PFSK-1 (cell line): Measurements from ENCODE around the gene MS4A3.

Source experiments
- FOXP2 ChIP-seq: optimal IDR thresholded peaks from 2 replicates; pipeline ENCODE3; 2011; ENCODE audit warnings: borderline replicate concordance, control low read depth, inconsistent platforms; ENCODE audit not compliant: insufficient read depth; ENCODE audit errors: extremely low read length, extremely low read depth
- POLR2AphosphoS5 ChIP-seq: IDR thresholded peaks from 2 replicates; pipeline ENCODE4 v1.6.1; 2012; ENCODE audit warnings: low read depth, mild to moderate bottlenecking, control low read depth, low read length, moderate library complexity
- REST ChIP-seq, 2 experiments: IDR thresholded peaks; 2 replicates each; pipeline versions ENCODE4 v1.6.1 to v1.8.0; 2011 to 2012; ENCODE audit warnings: low read depth in 2 of 2, low read length in 2 of 2, control low read depth in 1 of 2, inconsistent platforms in 1 of 2, mild to moderate bottlenecking in 1 of 2, moderate library complexity in 1 of 2; ENCODE audit not compliant: insufficient read depth in 1 of 2
- SIN3A ChIP-seq: IDR thresholded peaks from 2 replicates; pipeline ENCODE4 v1.6.1; 2012; ENCODE audit warnings: mild to moderate bottlenecking, low read length, moderate library complexity, borderline replicate concordance; ENCODE audit not compliant: insufficient read depth
- TAF1 ChIP-seq: IDR thresholded peaks from 2 replicates; pipeline ENCODE4 v1.6.1; 2012; ENCODE audit warnings: low read length, control low read depth, borderline replicate concordance; ENCODE audit not compliant: insufficient read depth

Gene MS4A3

GRCh38 chr11:60077216-60077817 lies 20.9 kb downstream of the MS4A3 start:
- TF ChIP-seq REST (IDR thresholded peaks at IDR 0.05; ENCODE audit: insufficient read depth in 1 of 2, low read depth in 2 of 2, low read length in 2 of 2) (no peak), FOXP2 (no peak), POLR2AphosphoS5 (no peak), TAF1 (no peak), SIN3A (no peak)

- TF ChIP-seq TAF1 (no peak), REST (IDR thresholded peaks at IDR 0.05; ENCODE audit: insufficient read depth in 1 of 2, low read depth in 2 of 2, low read length in 2 of 2) (no peak)
These were observed 21.5 kb downstream of the MS4A3 start for GRCh38 chr11:60077981-60078380.

GRCh38 chr11:60078745-60079144 lies 22.3 kb downstream of the MS4A3 start:
- TF ChIP-seq TAF1, result no peak
- TF ChIP-seq POLR2AphosphoS5, result no peak
- TF ChIP-seq SIN3A, result no peak
- no peak for TF ChIP-seq REST (IDR thresholded peaks at IDR 0.05; ENCODE audit: insufficient read depth in 1 of 2, low read depth in 2 of 2, low read length in 2 of 2)
- TF ChIP-seq FOXP2, result no peak

DNA sequence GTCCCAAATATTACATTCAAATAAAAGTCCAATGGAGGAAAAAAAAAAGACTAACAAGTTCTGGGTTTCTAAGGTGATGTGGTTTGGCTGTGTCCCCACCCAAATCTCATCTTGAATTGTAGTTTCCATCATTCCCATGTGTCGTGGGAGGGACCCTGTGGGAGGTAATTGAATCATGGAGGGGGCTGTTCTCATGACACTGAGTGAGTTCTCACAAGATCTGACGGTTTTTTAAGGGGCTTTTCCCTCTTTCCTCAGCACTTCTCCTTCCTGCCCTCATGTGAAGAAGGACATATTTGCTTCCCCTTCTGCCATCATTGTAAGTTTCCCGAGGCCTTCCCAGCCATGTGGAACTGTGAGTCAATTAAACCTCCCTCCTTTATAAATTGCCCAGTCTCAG lies 24.1 kb downstream of the MS4A3 start:
- TF ChIP-seq TAF1 (no peak), FOXP2 (no peak), REST (IDR thresholded peaks at IDR 0.05; ENCODE audit: insufficient read depth in 1 of 2, low read depth in 2 of 2, low read length in 2 of 2) (no peak), POLR2AphosphoS5 (no peak), SIN3A (no peak)
